Glomerular endothelial cell (primary cell): ENCODE results near the gene RPSA. TPM values are rescaled to one million over a fixed set of nuclear protein-coding genes. Genes with fewer than 3 reads are reported as not detected.
A peak's percentile ranks its signal among the peaks of the same experiment; 100 is the strongest.
"Not testable (repeated sequence)": the region's sequence is repeated elsewhere in the genome, so short reads cannot be mapped to it uniquely, and the experiment has no call there.

Source experiments
- DNase-seq: peaks from one replicate; pipeline ENCODE4 v3.0.0-alpha.2; 2011; ENCODE audit warnings: low read depth, low spot score; ENCODE audit errors: extremely low read depth
- total RNA-seq: library from RNA; depleted of rRNA; stranded (reverse); fragments of >200 nt; gene quantifications from 2 replicates; pipeline ENCODE4 v1.2.3, GENCODE V29; 2015

The RPSA gene
- total RNA-seq, 1 donor from 2014 or later: 742 TPM

GRCh38 chr3:39418556-39419225 lies 12.2 kb downstream of the RPSA start:
- DNase-seq: not testable (repeated sequence)

GRCh38 chr3:39419742-39420315 lies 13.3 kb downstream of the RPSA start:
- DNase-seq: no peak

DNA sequence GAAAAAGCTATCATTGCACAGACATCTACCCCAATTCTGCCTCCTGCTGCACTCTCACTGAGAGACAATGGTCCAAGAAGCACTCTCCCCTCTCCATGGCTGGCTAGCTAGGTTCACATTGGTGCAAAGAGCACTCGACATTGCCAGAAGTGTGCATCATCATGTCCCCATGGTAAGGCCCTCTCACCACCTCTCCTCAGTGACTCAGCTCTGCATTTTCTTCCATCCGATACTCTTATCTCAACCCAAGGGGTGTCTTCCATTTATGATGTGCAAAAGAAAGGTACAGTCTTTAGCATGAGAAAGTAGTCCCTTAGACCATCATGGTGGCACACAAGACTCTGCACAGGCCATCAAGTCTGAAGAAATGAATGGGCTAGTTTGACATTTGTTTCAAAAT lies 14.0 kb downstream of the RPSA start:
- no peak for DNase-seq

DNA sequence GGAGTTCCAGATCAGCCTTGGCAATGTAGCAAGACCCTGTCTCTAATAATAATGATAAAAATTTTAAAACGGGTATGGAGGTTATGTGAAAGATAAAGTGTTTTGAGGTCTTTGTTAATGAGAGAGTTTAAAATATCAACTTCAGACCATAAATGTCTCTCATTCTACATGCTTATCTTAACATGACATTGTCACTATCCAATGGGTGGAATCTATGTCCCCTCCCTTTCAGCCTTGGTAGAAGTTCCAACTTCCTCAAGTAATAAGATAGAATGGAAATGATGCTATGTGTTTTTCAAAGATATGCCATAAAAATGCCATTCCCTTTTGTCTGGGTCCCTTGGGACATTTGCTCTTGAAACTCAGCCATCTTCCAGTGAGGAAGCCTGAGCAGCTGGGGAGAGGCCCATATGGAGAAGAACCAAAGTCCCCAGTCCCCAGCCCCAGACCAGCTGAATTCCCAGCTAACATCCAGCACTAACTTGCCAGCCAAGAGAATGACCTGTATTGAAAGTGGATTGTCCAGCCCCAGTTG lies 17.0 kb downstream of the RPSA start:
- no peak for DNase-seq

DNA sequence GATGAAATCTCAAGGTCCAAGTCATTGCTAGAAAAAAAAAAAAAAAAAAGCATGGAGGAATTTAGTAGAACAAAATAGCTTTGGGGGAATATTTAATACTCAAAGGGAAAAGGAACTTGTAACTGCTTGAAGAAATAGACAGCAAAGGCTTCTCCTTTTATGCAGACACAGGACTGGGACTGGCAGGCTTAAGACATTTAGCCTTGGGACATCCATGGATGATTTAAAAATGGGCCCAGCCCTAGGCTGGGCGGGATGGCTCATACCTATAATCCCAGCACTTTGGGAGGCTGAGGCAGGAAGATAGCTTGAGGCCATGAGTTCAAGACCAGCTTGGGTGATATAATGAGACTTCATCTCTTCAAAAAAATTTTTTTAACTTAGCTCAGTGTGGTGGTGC lies 19.8 kb downstream of the RPSA start:
- DNase-seq: no peak

GRCh38 chr3:39427506-39427905 lies 21.0 kb downstream of the RPSA start:
- DNase-seq: no peak

DNA sequence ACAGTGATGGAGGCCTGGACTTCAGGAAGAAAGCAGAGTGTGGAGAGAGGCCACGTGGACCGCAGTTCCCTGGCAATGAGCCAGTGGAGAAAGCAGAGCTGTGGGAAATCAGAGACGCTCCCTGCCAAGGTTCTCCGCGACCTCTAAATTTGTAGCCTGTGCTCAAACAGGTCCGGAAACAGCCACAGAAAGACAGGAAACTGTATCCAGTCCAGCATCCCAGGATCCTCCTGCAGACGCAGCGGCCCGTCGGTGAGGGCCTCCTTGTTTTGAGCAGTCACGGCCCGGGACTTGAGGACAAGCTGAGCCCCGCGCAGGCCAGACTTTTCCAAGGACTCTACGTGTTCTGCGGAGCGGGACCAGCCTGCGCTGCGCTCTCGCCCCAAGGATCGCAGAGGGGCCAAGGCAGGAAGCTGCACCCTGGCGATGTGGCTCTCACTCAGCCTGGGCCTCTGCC lies 22.3 kb downstream of the RPSA start:
- peak; percentile 72 for DNase-seq

DNA sequence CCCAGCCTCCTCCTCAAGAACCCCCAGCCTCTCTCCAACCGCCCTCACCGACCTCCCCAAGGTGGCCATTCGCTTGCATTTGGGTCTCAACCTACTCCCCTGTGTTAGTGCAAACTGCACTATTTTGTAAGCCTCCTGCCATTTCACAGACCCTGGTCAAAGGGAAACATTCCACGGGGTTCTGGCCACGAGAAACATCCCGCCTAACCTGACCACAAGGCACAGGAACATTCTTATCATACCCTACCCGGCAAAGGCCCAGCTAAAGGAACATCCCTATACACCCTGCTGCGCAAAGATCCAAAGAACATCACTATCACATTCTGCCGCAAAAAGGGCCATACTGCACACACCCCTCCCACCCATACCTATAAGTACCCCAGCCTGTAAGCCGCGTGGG lies 22.9 kb downstream of the RPSA start:
- DNase-seq: no peak

- DNase-seq: no peak
Measured at GRCh38 chr3:39432342-39432741, 25.8 kb downstream of the RPSA start.

- peak; percentile 42 for DNase-seq
Measured at GRCh38 chr3:39433642-39434041, 27.1 kb downstream of the RPSA start.

DNA sequence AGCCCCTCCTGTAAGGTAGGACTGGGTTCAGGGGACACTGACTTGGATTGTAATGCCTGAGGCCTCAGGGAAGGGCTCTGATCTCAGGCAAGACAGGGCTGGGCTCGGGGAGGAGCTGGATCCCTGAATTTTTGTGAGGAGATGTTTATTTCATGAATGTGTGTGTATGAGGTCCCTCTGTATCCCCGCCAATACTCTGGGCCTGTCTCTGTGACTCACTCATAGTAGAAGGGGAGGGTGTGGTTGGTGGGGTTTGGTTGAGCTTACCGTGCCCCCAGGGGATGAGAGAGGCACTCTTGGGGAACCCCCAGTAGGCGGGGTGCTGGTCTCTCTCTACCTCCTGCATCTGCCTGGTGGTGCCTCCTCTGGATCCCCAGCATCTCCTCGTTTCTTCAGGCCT lies 28.1 kb downstream of the RPSA start:
- DNase-seq: no peak

GRCh38 chr3:39435006-39435748 lies 28.7 kb downstream of the RPSA start:
- DNase-seq: no peak

GRCh38 chr3:39438880-39439279 lies 32.4 kb downstream of the RPSA start:
- DNase-seq: no peak

- no peak for DNase-seq
Measured at GRCh38 chr3:39440316-39440715, 33.8 kb downstream of the RPSA start.

GRCh38 chr3:39443530-39443929 lies 37.0 kb downstream of the RPSA start:
- DNase-seq: no peak

DNA sequence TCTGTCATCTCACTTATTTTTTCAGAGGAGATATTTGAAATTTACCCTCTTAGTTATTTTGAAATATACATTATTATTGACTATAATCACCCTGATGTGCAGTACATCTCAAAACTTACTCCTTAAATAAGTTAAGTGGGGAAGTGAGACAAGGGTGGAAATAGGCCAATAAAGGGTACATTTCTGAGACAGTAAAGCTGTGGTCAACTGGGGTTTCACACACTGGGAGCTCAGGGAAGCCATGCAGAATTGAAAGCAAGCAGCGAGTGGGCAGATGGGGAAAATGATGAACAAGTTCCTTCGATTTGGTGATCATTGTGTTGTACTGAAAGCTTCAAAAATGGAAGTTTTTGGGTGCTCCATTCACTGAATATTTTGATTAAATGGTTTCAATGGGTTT lies 39.4 kb downstream of the RPSA start:
- DNase-seq: no peak

GRCh38 chr3:39446444-39446843 lies 39.9 kb downstream of the RPSA start:
- no peak for DNase-seq

DNA sequence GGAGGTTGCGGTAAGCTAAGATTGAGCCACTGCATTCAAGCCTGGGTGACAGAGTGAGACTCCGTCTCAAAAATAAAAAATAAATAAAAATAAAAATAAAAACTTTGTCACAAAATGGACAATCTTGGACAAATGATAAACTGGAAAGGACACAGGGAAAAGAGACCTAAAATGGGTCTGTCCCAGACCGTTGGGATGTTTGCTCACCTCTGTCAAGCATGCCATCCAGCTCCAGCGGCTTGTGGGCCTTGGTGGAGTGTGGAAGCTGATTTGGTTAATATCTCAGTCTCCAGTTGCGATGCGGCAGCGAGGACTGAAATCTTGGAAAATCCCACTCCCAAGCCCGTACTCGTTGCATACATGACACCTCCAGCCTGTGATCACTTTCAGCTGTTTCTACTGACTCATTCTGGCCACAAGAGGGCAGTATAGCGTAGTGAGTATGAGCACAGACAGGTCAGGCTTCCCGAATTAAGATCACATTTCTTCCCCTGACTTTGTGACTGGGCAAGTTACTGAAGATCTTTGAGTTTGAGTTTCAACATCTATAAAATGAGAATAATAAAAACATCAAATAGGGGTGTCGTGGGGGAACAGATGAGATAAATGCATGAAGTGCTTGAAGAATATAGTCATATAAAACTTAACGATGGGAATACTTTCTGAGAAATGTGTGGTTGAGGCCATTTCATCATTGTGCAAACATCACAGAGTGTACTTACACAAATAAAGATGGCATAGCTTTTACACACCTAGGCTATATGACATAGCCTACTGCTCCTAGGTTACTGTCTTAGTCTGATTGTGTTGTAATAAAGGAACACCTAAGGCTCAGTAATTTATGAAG lies 41.3 kb downstream of the RPSA start:
- peak; percentile 68 for DNase-seq

DNA sequence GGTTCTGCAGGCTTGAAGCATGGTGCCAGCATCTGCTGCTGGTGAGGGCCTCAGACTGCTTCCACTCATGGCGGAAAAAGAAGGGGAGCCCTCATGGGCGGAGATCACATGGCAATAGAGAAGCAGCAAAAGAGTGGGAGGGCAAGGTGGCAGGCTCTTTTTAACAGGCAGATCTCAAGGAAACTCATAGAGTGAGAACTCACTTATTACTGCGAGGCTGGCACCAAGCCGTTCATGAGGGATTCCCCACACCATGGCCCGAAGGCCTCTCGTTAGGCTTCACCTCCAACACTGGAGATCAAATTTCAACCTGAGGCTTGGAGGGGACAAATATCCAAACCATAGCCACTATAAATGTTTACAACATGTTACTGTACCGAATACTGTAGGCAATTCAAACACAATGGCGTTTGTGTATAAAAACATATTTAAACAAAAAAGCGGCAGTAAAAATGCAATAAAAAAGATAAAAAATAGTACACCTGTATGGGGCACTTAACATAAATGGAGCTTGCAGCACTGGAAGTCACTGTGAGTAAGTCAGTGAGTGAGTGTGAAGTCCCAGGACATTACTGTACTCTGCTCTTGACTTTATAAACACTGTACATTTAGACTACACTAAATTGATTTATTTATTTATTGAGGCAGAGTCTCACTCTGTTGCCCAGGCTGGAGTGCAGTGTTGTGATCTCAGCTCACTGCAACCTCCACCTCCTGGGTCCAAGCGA lies 42.1 kb downstream of the RPSA start:
- DNase-seq: no peak

DNA sequence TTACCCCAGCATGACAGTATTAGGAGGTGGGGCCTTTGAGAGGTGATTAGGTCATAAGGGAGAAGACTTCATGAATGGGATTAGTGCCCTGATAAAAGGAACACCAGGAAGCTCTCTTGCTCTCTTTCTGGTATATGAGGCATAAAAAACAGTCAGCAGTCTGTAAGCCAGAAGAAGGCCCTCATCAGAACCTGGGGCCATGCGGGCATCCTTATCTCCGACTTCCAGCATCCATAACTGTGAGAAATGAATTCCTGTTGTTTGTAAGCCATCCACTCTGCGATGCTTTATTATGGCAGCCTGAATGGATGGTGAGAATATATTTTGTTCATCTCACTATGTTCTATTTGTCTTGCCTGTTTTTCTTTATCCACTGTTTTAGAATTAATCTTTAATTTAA lies 43.3 kb downstream of the RPSA start:
- no peak for DNase-seq
